GM12878 (cell line): ENCODE data around the gene ELFN2. TPM values are rescaled to one million over a fixed set of nuclear protein-coding genes. Genes with fewer than 3 reads are reported as not detected.

Experiments
- ATAC-seq: fragments of 200-7000 bp; cut with Tn5 transposase; 3 replicates; pipeline ENCODE4 v1.9.1; 2020; ENCODE audit warnings: mild to moderate bottlenecking, moderate library complexity
- BruUV-seq: library from RNA; stranded (reverse); fragments of 400-500 nt; replicated peaks from 2 replicates; lab custom pipeline; 2021; lab: Mats Ljungman, UMichigan
- CTCF ChIA-PET: fragments of 300-600 bp; sonication (Branson Sonifier 250); formaldehyde crosslinking; extraction: SDS; loops from one replicate; lab custom pipeline; 2021; ENCODE audit warnings: inconsistent platforms; lab: Yijun Ruan, JAX
- POLR2A ChIA-PET: fragments of 350-600 bp; formaldehyde crosslinking; extraction: SDS; loops from one replicate; lab custom pipeline; 2021; ENCODE audit warnings: inconsistent platforms; lab: Charles Lee
- RAD21 ChIA-PET: fragments of 300-600 bp; sonication (Branson Sonifier 250); formaldehyde crosslinking; loops from one replicate; lab custom pipeline; 2023; ENCODE audit warnings: antibody characterized with exemption; ENCODE audit not compliant: unreplicated experiment; lab: Charles Lee
- SMC1A ChIA-PET: fragments of 300-600 bp; sonication (Branson Sonifier 250); formaldehyde crosslinking; loops from one replicate; lab custom pipeline; 2023; ENCODE audit not compliant: unreplicated experiment, uncharacterized antibody; lab: Charles Lee
- DNase-seq: peaks from one replicate; pipeline ENCODE4 v3.0.0-alpha.2; 2011; ENCODE audit warnings: low read depth, low spot score
- FAIRE-seq: peaks from 3 replicates; lab custom pipeline; 2011; peaks lifted over from hg19 to GRCh38; lab: Jason Lieb, UNC
- H2AFZ ChIP-seq: 2 replicates; pipeline ENCODE4 v1.6.0; 2011; ENCODE audit warnings: low read depth, low read length, control low read depth; ENCODE audit not compliant: control insufficient read depth
- H3K27ac ChIP-seq: 2 replicates; pipeline ENCODE4 v1.5.1; 2011; ENCODE audit warnings: control low read depth; ENCODE audit not compliant: control insufficient read depth, insufficient read depth
- H3K27me3 ChIP-seq, 2 experiments: replicated peaks in 1 of 2; 2 replicates each; pipeline versions ENCODE4 v1.6.0 to v1.6.1; 2011; ENCODE audit warnings: low read length in 1 of 2; ENCODE audit not compliant: control insufficient read depth in 2 of 2, insufficient read depth in 2 of 2
- H3K36me3 ChIP-seq, 2 experiments: 2 replicates each; pipeline ENCODE4 v1.5.1; 2011; ENCODE audit warnings: low read length in 1 of 2; ENCODE audit not compliant: control insufficient read depth in 2 of 2, insufficient read depth in 2 of 2
- H3K4me1 ChIP-seq: 2 replicates; pipeline ENCODE4 v1.6.1; 2011; ENCODE audit warnings: mild to moderate bottlenecking, low read length, moderate library complexity, mixed read lengths; ENCODE audit not compliant: control insufficient read depth, insufficient read depth
- H3K4me2 ChIP-seq: 2 replicates; pipeline ENCODE4 v1.6.0; 2011; ENCODE audit warnings: control low read depth; ENCODE audit not compliant: control insufficient read depth, insufficient read depth
- H3K4me3 ChIP-seq: fragments of 200-600 bp; sonication (generic); 2 replicates; pipeline ENCODE4 v1.5.1; 2016
- H3K79me2 ChIP-seq: 2 replicates; pipeline ENCODE4 v1.6.0; 2011; ENCODE audit warnings: low read length; ENCODE audit not compliant: control insufficient read depth, insufficient read depth
- H3K9ac ChIP-seq: 2 replicates; pipeline ENCODE4 v1.8.0; 2011; ENCODE audit warnings: low read length, control low read depth, mixed read lengths; ENCODE audit not compliant: control insufficient read depth, insufficient read depth
- H3K9me3 ChIP-seq: replicated peaks from 3 replicates; pipeline ENCODE4 v1.5.1; 2011; ENCODE audit warnings: mild to moderate bottlenecking, low read length; ENCODE audit not compliant: control insufficient read depth, insufficient read depth
- H4K20me1 ChIP-seq: 2 replicates; pipeline ENCODE4 v1.6.0; 2011; ENCODE audit not compliant: control insufficient read depth, insufficient read depth
- MYB ChIP-seq: fragments of 150-350 bp; IDR thresholded peaks from 2 replicates; pipeline ENCODE4 v1.6.1; 2014; ENCODE audit warnings: mild to moderate bottlenecking, low read depth, low read length, borderline replicate concordance
- POLR2AphosphoS2 ChIP-seq: IDR thresholded peaks from 2 replicates; pipeline ENCODE4 v1.6.1; 2011; ENCODE audit warnings: low read depth, mild to moderate bottlenecking, low read length, improper control_type of control experiment, moderate library complexity
- RCOR1 ChIP-seq: conservative IDR thresholded peaks from 2 replicates; pipeline ENCODE4 v1.6.1; 2012; ENCODE audit warnings: low read depth, low read length, improper control_type of control experiment
- RELA ChIP-seq: fragments of 450-650 bp; IDR thresholded peaks from 2 replicates; pipeline ENCODE4 v1.8.0; 2014; ENCODE audit warnings: borderline replicate concordance; ENCODE audit not compliant: partially characterized antibody
- RUNX3 ChIP-seq: IDR thresholded peaks from 2 replicates; pipeline ENCODE4 v1.6.1; 2012; ENCODE audit warnings: low read length, inconsistent platforms
- SMAD5 ChIP-seq: IDR thresholded peaks from 2 replicates; pipeline ENCODE4 v1.6.1; 2016; ENCODE audit warnings: antibody characterized with exemption, low read depth
- SREBF2 ChIP-seq: IDR thresholded peaks from 2 replicates; pipeline ENCODE4 v1.6.1; 2012; ENCODE audit warnings: mild to moderate bottlenecking, low read length
- STAT1 ChIP-seq: fragments of 450-650 bp; conservative IDR thresholded peaks from 2 replicates; pipeline ENCODE4 v1.6.1; 2014; ENCODE audit warnings: antibody characterized with exemption, mild to moderate bottlenecking
- WRNIP1 ChIP-seq: IDR thresholded peaks from 2 replicates; pipeline ENCODE4 v1.6.1; 2011; ENCODE audit warnings: low read depth, low read length, improper control_type of control experiment, borderline replicate concordance
- WGBS: methylation state at CpG from one replicate; pipeline ENCODE4 v1.1.6; 2016; ENCODE audit warnings: low lambda C conversion rate; ENCODE audit not compliant: insufficient replicate concordance, insufficient coverage; ENCODE audit errors: missing lambda C conversion rate; 5-methylcytosine and 5-hydroxymethylcytosine counted together
- in situ Hi-C: fragments of 300-500 bp; cut with MboI; formaldehyde crosslinking; loops from 9 replicates; pipeline ENCODE4 v1.14.3; 2018; ENCODE audit warnings: mixed read lengths
- intact Hi-C: fragments of 100-400 bp; cut with micrococcal nuclease; formaldehyde crosslinking; loops from one replicate; pipeline ENCODE4 v1.14.2; 2022; ENCODE audit not compliant: unreplicated experiment
- polyA plus RNA-seq, 11 experiments: library from polyadenylated mRNA; depleted of rRNA in 4 of 11; unstranded in 6 of 11; stranded (reverse) in 5 of 11; fragments of >200 nt; fragmentation: Nextera tagmentation in 4 of 11; fragmentation: Illumina TruSeq in 1 of 11; extraction: Ambion mirVana in 4 of 11; extraction: Trizol in 1 of 11; gene quantifications; 1 replicate in 1 of 11; 2 replicates in 10 of 11; pipeline versions ENCODE4 v1.2.1 to v1.2.3, GENCODE V29; 2011 to 2016; ENCODE audit warnings: inconsistent platforms in 2 of 11, missing spikeins in 2 of 11, low read depth in 1 of 11
- total RNA-seq, 4 experiments: library from RNA; depleted of rRNA in 3 of 4; stranded (reverse); fragments of >200 nt in 3 of 4; fragmentation: Illumina TruSeq in 1 of 4; extraction: Trizol in 1 of 4; gene quantifications; 2 replicates each; pipeline versions ENCODE4 v1.2.1 to v1.2.3, GENCODE V29; 2013 to 2021
- TF ChIP-seq, protein P1 (sequence below): fragments of 450-650 bp; IDR thresholded peaks from 2 replicates; pipeline ENCODE4 v1.6.1; 2014; ENCODE audit warnings: mild to moderate bottlenecking
- TF ChIP-seq, protein P2 (sequence below): IDR thresholded peaks from 2 replicates; pipeline ENCODE4 v1.6.1; 2012; ENCODE audit warnings: low read length, inconsistent platforms

Gene ELFN2
- total and polyA plus RNA-seq, 10 of the 15 experiments (the other 5 are each of a cell fraction or from before 2014, with no cell fraction given): 0.03 to 0.05 TPM; not detected in 8

DNA sequence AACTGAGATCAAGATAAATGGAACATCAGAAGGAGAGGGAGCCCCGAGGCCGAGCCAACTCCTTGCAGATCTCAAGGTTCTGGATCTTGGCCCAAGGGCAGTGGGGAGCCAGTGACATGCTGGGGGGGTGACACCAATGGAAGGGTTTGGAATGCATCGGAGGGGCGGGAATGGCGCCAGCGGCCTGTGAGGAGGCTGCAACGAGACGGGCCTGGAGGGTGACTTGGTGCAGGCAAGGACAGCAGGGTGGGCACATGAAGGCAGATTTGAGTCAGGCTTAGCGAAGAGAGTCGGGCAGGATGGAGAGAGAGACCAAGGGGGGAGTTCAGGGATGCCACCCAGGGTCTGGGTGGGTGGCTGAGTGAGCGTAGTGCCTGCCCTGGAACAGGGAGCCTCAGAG lies 23.2 kb downstream of the ELFN2 start:
- H3K27ac ChIP-seq: no peak overlapping the region
- H3K79me2 ChIP-seq: no peaks in the 10 kb centered on the region
- H2AFZ ChIP-seq: no peak overlapping the region
- RAD21 ChIA-PET: no interaction called here
- SMC1A ChIA-PET: no interaction called here
- no peak for TF ChIP-seq SMAD5
- TF ChIP-seq STAT1: no peak
- TF ChIP-seq RELA: no peak
- no peak for TF ChIP-seq WRNIP1
- TF ChIP-seq MYB: no peak
- TF ChIP-seq, protein P1, sequence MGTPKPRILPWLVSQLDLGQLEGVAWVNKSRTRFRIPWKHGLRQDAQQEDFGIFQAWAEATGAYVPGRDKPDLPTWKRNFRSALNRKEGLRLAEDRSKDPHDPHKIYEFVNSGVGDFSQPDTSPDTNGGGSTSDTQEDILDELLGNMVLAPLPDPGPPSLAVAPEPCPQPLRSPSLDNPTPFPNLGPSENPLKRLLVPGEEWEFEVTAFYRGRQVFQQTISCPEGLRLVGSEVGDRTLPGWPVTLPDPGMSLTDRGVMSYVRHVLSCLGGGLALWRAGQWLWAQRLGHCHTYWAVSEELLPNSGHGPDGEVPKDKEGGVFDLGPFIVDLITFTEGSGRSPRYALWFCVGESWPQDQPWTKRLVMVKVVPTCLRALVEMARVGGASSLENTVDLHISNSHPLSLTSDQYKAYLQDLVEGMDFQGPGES: no peak
- TF ChIP-seq RUNX3: no peak
- TF ChIP-seq POLR2AphosphoS2: no peak
- TF ChIP-seq SREBF2: no peak
- TF ChIP-seq RCOR1: no peak
- TF ChIP-seq, protein P2, sequence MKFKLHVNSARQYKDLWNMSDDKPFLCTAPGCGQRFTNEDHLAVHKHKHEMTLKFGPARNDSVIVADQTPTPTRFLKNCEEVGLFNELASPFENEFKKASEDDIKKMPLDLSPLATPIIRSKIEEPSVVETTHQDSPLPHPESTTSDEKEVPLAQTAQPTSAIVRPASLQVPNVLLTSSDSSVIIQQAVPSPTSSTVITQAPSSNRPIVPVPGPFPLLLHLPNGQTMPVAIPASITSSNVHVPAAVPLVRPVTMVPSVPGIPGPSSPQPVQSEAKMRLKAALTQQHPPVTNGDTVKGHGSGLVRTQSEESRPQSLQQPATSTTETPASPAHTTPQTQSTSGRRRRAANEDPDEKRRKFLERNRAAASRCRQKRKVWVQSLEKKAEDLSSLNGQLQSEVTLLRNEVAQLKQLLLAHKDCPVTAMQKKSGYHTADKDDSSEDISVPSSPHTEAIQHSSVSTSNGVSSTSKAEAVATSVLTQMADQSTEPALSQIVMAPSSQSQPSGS: no peak
- H3K4me1 ChIP-seq: no peaks in the 10 kb centered on the region
- 22% methylated on average over 11 of the region's 11 CpGs for WGBS
- no peaks in the 10 kb centered on the region for H3K9me3 ChIP-seq
- CTCF ChIA-PET: no interaction called here
- H4K20me1 ChIP-seq: no peaks in the 10 kb centered on the region
- H3K27me3 ChIP-seq: no peaks in the 10 kb centered on the region; a peak in 2 of 4 replicates
- H3K9ac ChIP-seq: no peak overlapping the region
- BruUV-seq: no TSS peak
- H3K36me3 ChIP-seq: no peaks in the 10 kb centered on the region
- intact Hi-C loops (no loop called here), in situ Hi-C loops (no loop called here)
- H3K4me2 ChIP-seq: no peak overlapping the region
- DNase-seq (no peak), ATAC-seq (no peak), FAIRE-seq (no peak)
- no peak overlapping the region for H3K4me3 ChIP-seq
- POLR2A ChIA-PET: no interaction called here
